H9 (cell line): Measurements from ENCODE around the gene FEZF1. TPM values are rescaled to one million over a fixed set of nuclear protein-coding genes. Genes with fewer than 3 reads are reported as not detected.
A peak's percentile ranks its signal among the peaks of the same experiment; 100 is the strongest.

Experiments used
- DNase-seq: peaks from one replicate; pipeline ENCODE4 v3.0.0-alpha.2; 2017
- H2AFZ ChIP-seq: one replicate; pipeline ENCODE4 v1.6.1; 2013; ENCODE audit warnings: mild to moderate bottlenecking, low read length, control low read depth, moderate library complexity
- H2AK5ac ChIP-seq: 2 replicates; pipeline ENCODE4 v1.6.1; 2013; ENCODE audit warnings: low read length, control low read depth, mixed read lengths; ENCODE audit not compliant: insufficient read length
- H2BK120ac ChIP-seq: one replicate; pipeline ENCODE4 v1.6.1; 2013; ENCODE audit warnings: low read depth, mild to moderate bottlenecking, low read length, control low read depth, inconsistent platforms; ENCODE audit not compliant: poor library complexity, severe bottlenecking
- H2BK12ac ChIP-seq: 2 replicates; pipeline ENCODE4 v1.6.1; 2013; ENCODE audit warnings: low read length, control low read depth, mixed read lengths, low read depth; ENCODE audit not compliant: insufficient read length
- H2BK15ac ChIP-seq: 2 replicates; pipeline ENCODE4 v1.6.1; 2013; ENCODE audit warnings: low read depth, low read length, control low read depth
- H2BK20ac ChIP-seq: one replicate; pipeline ENCODE4 v1.6.1; 2013; ENCODE audit warnings: low read depth, mild to moderate bottlenecking, low read length, control low read depth, inconsistent platforms; ENCODE audit not compliant: poor library complexity, severe bottlenecking
- H2BK5ac ChIP-seq: 2 replicates; pipeline ENCODE4 v1.6.1; 2013; ENCODE audit warnings: low read length, control low read depth, mixed read lengths; ENCODE audit not compliant: insufficient read length
- H3K14ac ChIP-seq: 2 replicates; pipeline ENCODE4 v1.6.1; 2013; ENCODE audit warnings: low read length, control low read depth; ENCODE audit not compliant: insufficient read depth
- H3K18ac ChIP-seq: 2 replicates; pipeline ENCODE4 v1.6.1; 2013; ENCODE audit warnings: low read depth, mild to moderate bottlenecking, mixed read lengths, low read length, control low read depth; ENCODE audit not compliant: insufficient read length
- H3K23ac ChIP-seq: 2 replicates; pipeline ENCODE4 v1.6.1; 2013; ENCODE audit warnings: low read length, control low read depth, mixed read lengths, low read depth; ENCODE audit not compliant: insufficient read length
- H3K23me2 ChIP-seq: 2 replicates; pipeline ENCODE4 v1.6.1; 2013; ENCODE audit warnings: low read depth, mild to moderate bottlenecking, mixed read lengths, low read length, control low read depth; ENCODE audit not compliant: insufficient read length, poor library complexity, severe bottlenecking
- H3K27ac ChIP-seq: 2 replicates; pipeline ENCODE4 v1.5.1; 2013; ENCODE audit warnings: low read length, control low read depth, mixed read lengths, low read depth; ENCODE audit not compliant: insufficient read length
- H3K27me3 ChIP-seq: 2 replicates; pipeline ENCODE4 v1.6.1; 2013; ENCODE audit warnings: low read length, control low read depth, inconsistent platforms; ENCODE audit not compliant: insufficient read depth
- H3K4ac ChIP-seq: 2 replicates; pipeline ENCODE4 v1.6.1; 2013; ENCODE audit warnings: low read depth, mild to moderate bottlenecking, control low read depth, inconsistent platforms, low read length, moderate library complexity
- H3K4me1 ChIP-seq: 2 replicates; pipeline ENCODE4 v1.6.1; 2013; ENCODE audit warnings: low read length, control low read depth, inconsistent platforms; ENCODE audit not compliant: insufficient read depth
- H3K4me2 ChIP-seq: 2 replicates; pipeline ENCODE4 v1.6.1; 2013; ENCODE audit warnings: low read length, control low read depth, mixed read lengths; ENCODE audit not compliant: insufficient read length, insufficient read depth
- H3K56ac ChIP-seq: 2 replicates; pipeline ENCODE4 v1.6.1; 2013; ENCODE audit warnings: low read depth, mild to moderate bottlenecking, mixed read lengths, low read length, control low read depth; ENCODE audit not compliant: insufficient read length
- H3K79me1 ChIP-seq: 2 replicates; pipeline ENCODE4 v1.6.1; 2013; ENCODE audit warnings: low read depth, mild to moderate bottlenecking, moderate library complexity, low read length, control low read depth, inconsistent platforms; ENCODE audit not compliant: insufficient read depth, poor library complexity, severe bottlenecking
- H3K79me2 ChIP-seq: 2 replicates; pipeline ENCODE4 v1.6.1; 2013; ENCODE audit warnings: low read length, control low read depth, inconsistent platforms; ENCODE audit not compliant: insufficient read depth
- H3K9ac ChIP-seq: 2 replicates; pipeline ENCODE4 v1.6.1; 2013; ENCODE audit warnings: low read length, control low read depth, mixed read lengths; ENCODE audit not compliant: insufficient read length; ENCODE audit errors: extremely low read depth
- H3K9me3 ChIP-seq: one replicate; pipeline ENCODE4 v1.6.1; 2013; ENCODE audit warnings: low read depth, low read length, inconsistent platforms; ENCODE audit not compliant: control insufficient read depth
- H3T11ph ChIP-seq: one replicate; pipeline ENCODE4 v1.6.1; 2013; ENCODE audit warnings: mild to moderate bottlenecking, low read length, control low read depth, inconsistent platforms
- H4K20me1 ChIP-seq: one replicate; pipeline ENCODE4 v1.6.1; 2013; ENCODE audit not compliant: control insufficient read depth, insufficient read length, insufficient read depth
- H4K5ac ChIP-seq: 2 replicates; pipeline ENCODE4 v1.6.1; 2013; ENCODE audit warnings: low read depth, mild to moderate bottlenecking, mixed read lengths, low read length, control low read depth; ENCODE audit not compliant: insufficient read length
- H4K8ac ChIP-seq: replicated peaks from 2 replicates; pipeline ENCODE4 v1.6.1; 2013; ENCODE audit warnings: low read length, control low read depth, mixed read lengths, low read depth; ENCODE audit not compliant: insufficient read length
- H4K91ac ChIP-seq: 2 replicates; pipeline ENCODE4 v1.6.1; 2013; ENCODE audit warnings: low read depth, mild to moderate bottlenecking, moderate library complexity, mixed read lengths, low read length, control low read depth; ENCODE audit not compliant: insufficient read length
- H3K27ac Mint-ChIP-seq, 3 experiments: 2 replicates in 2 of 3; 3 replicates in 1 of 3; pipeline ENCODE4 v1.8.0; 2020 to 2021; ENCODE audit warnings: mixed read lengths in 3 of 3, mild to moderate bottlenecking in 1 of 3, moderate library complexity in 1 of 3
- H3K27me3 Mint-ChIP-seq: 2 replicates; pipeline ENCODE4 v1.8.0; 2021; ENCODE audit warnings: low read depth, mild to moderate bottlenecking, moderate library complexity, mixed read lengths
- H3K36me3 Mint-ChIP-seq, 3 experiments: 2 replicates in 2 of 3; 3 replicates in 1 of 3; pipeline ENCODE4 v1.8.0; 2020 to 2021; ENCODE audit warnings: low read depth in 3 of 3, mixed read lengths in 3 of 3; ENCODE audit not compliant: insufficient read depth in 1 of 3
- H3K4me1 Mint-ChIP-seq, 2 experiments: 2 replicates each; pipeline ENCODE4 v1.8.0; 2020; ENCODE audit warnings: mixed read lengths in 2 of 2
- H3K4me3 Mint-ChIP-seq, 2 experiments: 2 replicates in 1 of 2; 3 replicates in 1 of 2; pipeline ENCODE4 v1.8.0; 2020 to 2021; ENCODE audit warnings: mild to moderate bottlenecking in 2 of 2, mixed read lengths in 2 of 2, moderate library complexity in 1 of 2
- H3K9me3 Mint-ChIP-seq, 2 experiments: 2 replicates in 1 of 2; 3 replicates in 1 of 2; pipeline ENCODE4 v1.8.0; 2020; ENCODE audit warnings: mild to moderate bottlenecking in 2 of 2, mixed read lengths in 2 of 2, moderate library complexity in 1 of 2
- WGBS: extraction: QIAGEN DNeasy Blood & Tissue Kit; methylation state at CpG from one replicate; pipeline ENCODE4 v1.1.7; 2013; ENCODE audit warnings: missing lambda C conversion rate, low lambda C conversion rate, mixed read lengths; ENCODE audit not compliant: insufficient read length; ENCODE audit errors: extremely low coverage; 5-methylcytosine and 5-hydroxymethylcytosine counted together
- total RNA-seq: library from RNA; stranded (reverse); gene quantifications from 2 replicates; pipeline ENCODE4 v1.2.1, GENCODE V29; 2021
- TF ChIP-seq, protein P1 (sequence below): fragments of 200-600 bp; sonication (generic); conservative IDR thresholded peaks from 3 replicates; pipeline ENCODE4 v1.8.0; 2021; ENCODE audit warnings: antibody characterized with exemption, mild to moderate bottlenecking

Gene FEZF1
- total RNA-seq, 1 experiment from 2014 or later, result 37.8 TPM

DNA sequence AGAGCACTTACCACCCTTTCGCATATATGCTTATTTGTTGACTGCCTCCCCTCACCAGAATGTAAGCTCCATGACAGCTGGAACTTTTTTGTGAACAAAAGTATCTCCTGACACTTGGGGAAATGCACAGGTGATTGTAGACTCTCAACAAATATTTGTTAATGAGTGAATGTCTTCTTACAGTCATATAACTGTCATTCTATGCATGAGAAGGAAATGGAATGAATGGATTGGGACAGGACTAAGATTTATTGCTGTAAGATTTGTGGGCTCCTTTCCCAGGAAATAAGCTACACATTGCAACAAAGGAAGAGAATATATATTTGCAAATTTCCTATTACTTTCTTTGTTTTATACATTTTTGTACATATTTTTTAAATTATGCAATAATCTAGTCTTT lies 48.5 kb downstream of the FEZF1 start:
- no peak overlapping the region for H3K9ac ChIP-seq
- H3K23ac ChIP-seq, result no peak overlapping the region
- H2BK5ac ChIP-seq, result no peak overlapping the region
- H3K14ac ChIP-seq, result no peak overlapping the region
- Mint-ChIP-seq H3K36me3 (no peaks in the 10 kb centered on the region), H3K4me1 (peaks cover 36 to 38% of the 10 kb centered on the region in 2 experiments), H3K4me3 (no peak overlapping the region), H3K27ac (peak overlapping the region in 1 of 3 experiments; percentile 24; a peak in 3 of 7 replicates), H3K27me3 (peaks cover 2% of the 10 kb centered on the region), H3K9me3 (no peaks in the 10 kb centered on the region)
- TF ChIP-seq, protein P1, sequence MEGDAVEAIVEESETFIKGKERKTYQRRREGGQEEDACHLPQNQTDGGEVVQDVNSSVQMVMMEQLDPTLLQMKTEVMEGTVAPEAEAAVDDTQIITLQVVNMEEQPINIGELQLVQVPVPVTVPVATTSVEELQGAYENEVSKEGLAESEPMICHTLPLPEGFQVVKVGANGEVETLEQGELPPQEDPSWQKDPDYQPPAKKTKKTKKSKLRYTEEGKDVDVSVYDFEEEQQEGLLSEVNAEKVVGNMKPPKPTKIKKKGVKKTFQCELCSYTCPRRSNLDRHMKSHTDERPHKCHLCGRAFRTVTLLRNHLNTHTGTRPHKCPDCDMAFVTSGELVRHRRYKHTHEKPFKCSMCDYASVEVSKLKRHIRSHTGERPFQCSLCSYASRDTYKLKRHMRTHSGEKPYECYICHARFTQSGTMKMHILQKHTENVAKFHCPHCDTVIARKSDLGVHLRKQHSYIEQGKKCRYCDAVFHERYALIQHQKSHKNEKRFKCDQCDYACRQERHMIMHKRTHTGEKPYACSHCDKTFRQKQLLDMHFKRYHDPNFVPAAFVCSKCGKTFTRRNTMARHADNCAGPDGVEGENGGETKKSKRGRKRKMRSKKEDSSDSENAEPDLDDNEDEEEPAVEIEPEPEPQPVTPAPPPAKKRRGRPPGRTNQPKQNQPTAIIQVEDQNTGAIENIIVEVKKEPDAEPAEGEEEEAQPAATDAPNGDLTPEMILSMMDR, result no peak
- H3K27me3 ChIP-seq, result no peaks in the 10 kb centered on the region
- no peaks in the 10 kb centered on the region for H4K20me1 ChIP-seq
- no peak overlapping the region for H3K27ac ChIP-seq
- no peak overlapping the region for H3K4ac ChIP-seq
- peaks cover 15% of the 10 kb centered on the region; the same call in 1 of the 2 replicates for H3K4me1 ChIP-seq
- no peak overlapping the region for H3K4me2 ChIP-seq
- no peak overlapping the region for H4K91ac ChIP-seq
- no peak overlapping the region for H2BK120ac ChIP-seq
- no peaks in the 10 kb centered on the region for H3K9me3 ChIP-seq
- H2BK12ac ChIP-seq, result no peak overlapping the region
- H2AK5ac ChIP-seq, result no peak overlapping the region
- no peaks in the 10 kb centered on the region for H3K79me1 ChIP-seq
- WGBS, result no CpG with 5 or more reads among the region's 1 CpG
- H3T11ph ChIP-seq, result no peak overlapping the region
- H3K23me2 ChIP-seq, result no peaks in the 10 kb centered on the region
- H3K79me2 ChIP-seq, result no peaks in the 10 kb centered on the region
- no peak overlapping the region for H2AFZ ChIP-seq
- H2BK15ac ChIP-seq, result no peak overlapping the region
- no peak overlapping the region for H3K18ac ChIP-seq
- no peak overlapping the region for H2BK20ac ChIP-seq
- DNase-seq, result no peak
- H3K56ac ChIP-seq, result no peak overlapping the region
- no peak overlapping the region for H4K8ac ChIP-seq
- H4K5ac ChIP-seq, result no peak overlapping the region
